Measurements from ENCODE around the gene ZFYVE19.
A peak's percentile ranks its signal among the peaks of the same experiment; 100 is the strongest.

Gene ZFYVE19

GRCh38 chr15:40775740-40776536 is 31.0 kb upstream of the ZFYVE19 start:
- no peak for DNase-seq

- no peak for DNase-seq
Measured at GRCh38 chr15:40776537-40777141, 30.2 kb upstream of the ZFYVE19 start.

- DNase-seq, result peak; percentile 12
Measured at GRCh38 chr15:40782609-40783227, 24.2 kb upstream of the ZFYVE19 start.

GRCh38 chr15:40785164-40785563 is 21.7 kb upstream of the ZFYVE19 start:
- no peak for DNase-seq

GRCh38 chr15:40785814-40786213 is 21.1 kb upstream of the ZFYVE19 start:
- no peak for DNase-seq

GRCh38 chr15:40787344-40787841 is 19.5 kb upstream of the ZFYVE19 start:
- DNase-seq, result no peak

- DNase-seq, result no peak
Measured at GRCh38 chr15:40787991-40788390, 18.9 kb upstream of the ZFYVE19 start.

- DNase-seq, result no peak
Measured at GRCh38 chr15:40789119-40789518, 17.8 kb upstream of the ZFYVE19 start.

GRCh38 chr15:40789999-40790398 is 16.9 kb upstream of the ZFYVE19 start:
- no peak for DNase-seq

- no peak for DNase-seq
Measured at GRCh38 chr15:40790718-40791117, 16.2 kb upstream of the ZFYVE19 start.

- no peak for DNase-seq
Measured at GRCh38 chr15:40792394-40792793, 14.5 kb upstream of the ZFYVE19 start.

- DNase-seq, result no peak
Measured at GRCh38 chr15:40793216-40793989, 13.5 kb upstream of the ZFYVE19 start.

GRCh38 chr15:40796041-40796440 is 10.8 kb upstream of the ZFYVE19 start:
- DNase-seq, result no peak

GRCh38 chr15:40796512-40796911 is 10.4 kb upstream of the ZFYVE19 start:
- no peak for DNase-seq

GRCh38 chr15:40799523-40799922 is 7.4 kb upstream of the ZFYVE19 start:
- DNase-seq, result no peak

- no peak for DNase-seq
Measured at GRCh38 chr15:40803076-40803475, 3.8 kb upstream of the ZFYVE19 start.

- DNase-seq, result no peak
Measured at GRCh38 chr15:40803688-40804087, 3.2 kb upstream of the ZFYVE19 start.

- no peak for DNase-seq
Measured at GRCh38 chr15:40806672-40807027, 239 bp upstream of the ZFYVE19 start.

- no peak for DNase-seq
Measured at GRCh38 chr15:40807888-40808461, 1.1 kb downstream of the ZFYVE19 start.

- DNase-seq, result no peak
Measured at GRCh38 chr15:40808861-40809450, 2.1 kb downstream of the ZFYVE19 start.

- no peak for DNase-seq
Measured at GRCh38 chr15:40812721-40813425, 6.0 kb downstream of the ZFYVE19 start.
